HCT116 (cell line): Measurements from ENCODE around the gene DIPK1A. TPM values are rescaled to one million over a fixed set of nuclear protein-coding genes. Genes with fewer than 3 reads are reported as not detected.

Experiments used
- ATAC-seq: fragments of 200-7000 bp; cut with Tn5 transposase; 2 replicates; pipeline ENCODE4 v1.9.1; 2020; ENCODE audit warnings: mild to moderate bottlenecking, moderate library complexity
- BruUV-seq: library from RNA; stranded (reverse); fragments of 400-500 nt; replicated peaks from 2 replicates; lab custom pipeline; 2021; lab: Mats Ljungman, UMichigan
- CTCF ChIA-PET: fragments of 300-600 bp; sonication (Branson Sonifier 250); formaldehyde crosslinking; loops from one replicate; lab custom pipeline; 2021; ENCODE audit warnings: antibody characterized with exemption; lab: Charles Lee
- POLR2A ChIA-PET: fragments of 300-600, 350-600 bp; sonication (Branson Sonifier 250); formaldehyde crosslinking; loops from one replicate; lab custom pipeline; 2021; ENCODE audit warnings: antibody characterized with exemption; lab: Charles Lee
- RAD21 ChIA-PET, 2 experiments: fragments of 300-600 bp; sonication (Branson Sonifier 250); formaldehyde crosslinking; loops; one replicate each; lab custom pipeline; 2023; ENCODE audit warnings: low total read pairs in 2 of 2; ENCODE audit not compliant: uncharacterized antibody in 2 of 2, unreplicated experiment in 2 of 2, low non-redundant PET in 1 of 2; lab: Charles Lee
- DNase-seq: peaks from one replicate; pipeline ENCODE4 v3.0.0-alpha.2; 2010; ENCODE audit warnings: low read depth, low spot score
- H2AFZ ChIP-seq: fragments of 200-600 bp; shearing (Covaris generic), sonication (generic); 2 replicates; pipeline ENCODE4 v1.6.1; 2017; ENCODE audit warnings: low read depth, mixed run types, mixed read lengths, antibody characterized with exemption, low read length; ENCODE audit not compliant: poor library complexity, severe bottlenecking
- H3K27ac ChIP-seq: 2 replicates; pipeline ENCODE4 v1.5.1; 2012; ENCODE audit warnings: low read depth, low read length
- H3K27me3 ChIP-seq: fragments of 200-600 bp; sonication (generic); 2 replicates; pipeline ENCODE4 v1.6.1; 2016; ENCODE audit warnings: mixed run types, low read length, mixed read lengths; ENCODE audit not compliant: insufficient read depth
- H3K36me3 ChIP-seq, 2 experiments: fragments of 200-500 bp in 1 of 2; fragments of 200-600 bp in 1 of 2; sonication (Bioruptor generic) in 1 of 2; sonication (generic) in 1 of 2; 2 replicates each; pipeline versions ENCODE4 v1.5.1 to v1.6.1; 2014 to 2016; ENCODE audit warnings: low read length in 2 of 2, inconsistent platforms in 1 of 2, mixed read lengths in 1 of 2, mixed run types in 1 of 2; ENCODE audit not compliant: insufficient read depth in 2 of 2, control insufficient read depth in 1 of 2
- H3K4me1 ChIP-seq, 2 experiments: fragments of 200-600 bp in 1 of 2; sonication (generic) in 1 of 2; 2 replicates each; pipeline versions ENCODE4 v1.5.1 to v1.6.1; 2012 to 2017; ENCODE audit warnings: low read length in 2 of 2, inconsistent platforms in 1 of 2, mild to moderate bottlenecking in 1 of 2, mixed read lengths in 1 of 2, mixed run types in 1 of 2, moderate library complexity in 1 of 2; ENCODE audit not compliant: insufficient read depth in 2 of 2, control insufficient read depth in 1 of 2
- H3K4me2 ChIP-seq: fragments of 200-600 bp; sonication (generic); 2 replicates; pipeline ENCODE4 v1.6.1; 2017; ENCODE audit warnings: mixed run types, low read length, mixed read lengths
- H3K4me3 ChIP-seq, 2 experiments: fragments of 200-600 bp in 1 of 2; sonication (generic) in 1 of 2; replicated peaks in 1 of 2; 2 replicates each; pipeline ENCODE4 v1.5.1; 2011 to 2016; ENCODE audit warnings: low read length in 2 of 2, control low read depth in 1 of 2, low read depth in 1 of 2, mild to moderate bottlenecking in 1 of 2, mixed read lengths in 1 of 2, mixed run types in 1 of 2
- H3K79me2 ChIP-seq: fragments of 200-600 bp; sonication (generic); 2 replicates; pipeline ENCODE4 v1.6.1; 2017; ENCODE audit warnings: mild to moderate bottlenecking, mixed run types, low read length, moderate library complexity, mixed read lengths; ENCODE audit not compliant: insufficient read depth
- H3K9ac ChIP-seq: fragments of 200-600 bp; sonication (generic); 2 replicates; pipeline ENCODE4 v1.6.1; 2016; ENCODE audit warnings: low read length, mixed read lengths
- H3K9me2 ChIP-seq: fragments of 200-600 bp; sonication (generic), shearing (Covaris generic); 2 replicates; pipeline ENCODE4 v1.6.1; 2017; ENCODE audit warnings: mixed run types, mild to moderate bottlenecking, moderate library complexity; ENCODE audit not compliant: insufficient read depth
- H3K9me3 ChIP-seq, 2 experiments: fragments of 200-500 bp in 1 of 2; fragments of 200-600 bp in 1 of 2; sonication (Bioruptor generic) in 1 of 2; sonication (generic) in 1 of 2; 2 replicates each; pipeline ENCODE4 v1.6.1; 2014 to 2017; ENCODE audit warnings: low read length in 2 of 2, mixed read lengths in 2 of 2, inconsistent platforms in 1 of 2, low read depth in 1 of 2, mild to moderate bottlenecking in 1 of 2, mixed run types in 1 of 2, moderate library complexity in 1 of 2; ENCODE audit not compliant: control insufficient read depth in 1 of 2, insufficient read depth in 1 of 2
- H4K20me1 ChIP-seq: fragments of 200-600 bp; sonication (generic), shearing (Covaris generic); 2 replicates; pipeline ENCODE4 v1.6.1; 2017; ENCODE audit warnings: mixed run types, mild to moderate bottlenecking, moderate library complexity; ENCODE audit not compliant: insufficient read depth
- ATF3 ChIP-seq: IDR thresholded peaks from 2 replicates; pipeline ENCODE4 v1.6.1; 2012
- CBX3 ChIP-seq: IDR thresholded peaks from 2 replicates; pipeline ENCODE4 v1.6.1; 2012; ENCODE audit warnings: low read depth
- CEBPB ChIP-seq: IDR thresholded peaks from 2 replicates; pipeline ENCODE4 v1.6.1; 2012; ENCODE audit warnings: low read depth
- ELF1 ChIP-seq: IDR thresholded peaks from 2 replicates; pipeline ENCODE4 v1.6.1; 2012; ENCODE audit warnings: low read depth, borderline replicate concordance
- EZH2 ChIP-seq: fragments of 200-600 bp; sonication (generic); IDR thresholded peaks from 2 replicates; pipeline ENCODE4 v1.6.1; 2017; ENCODE audit warnings: antibody characterized with exemption, mixed run types
- EZH2phosphoT487 ChIP-seq: fragments of 200-600 bp; IDR thresholded peaks from 2 replicates; pipeline ENCODE4 v1.6.1; 2018; ENCODE audit warnings: antibody characterized with exemption, borderline replicate concordance
- FOSL1 ChIP-seq: IDR thresholded peaks from 2 replicates; pipeline ENCODE4 v1.6.1; 2012; ENCODE audit warnings: low read depth
- JUND ChIP-seq: IDR thresholded peaks from 2 replicates; pipeline ENCODE4 v1.6.1; 2012
- MAX ChIP-seq: IDR thresholded peaks from 2 replicates; pipeline ENCODE4 v1.6.1; 2012
- POLR2A ChIP-seq: IDR thresholded peaks from 2 replicates; pipeline ENCODE4 v1.7.0; 2011; ENCODE audit warnings: borderline replicate concordance; ENCODE audit not compliant: insufficient read depth, insufficient read length; ENCODE audit errors: extremely low read depth
- POLR2AphosphoS5 ChIP-seq: IDR thresholded peaks from 2 replicates; pipeline ENCODE4 v1.6.1; 2011; ENCODE audit warnings: mild to moderate bottlenecking, low read depth, low read length, moderate library complexity
- RAD21 ChIP-seq: IDR thresholded peaks from 2 replicates; pipeline ENCODE4 v1.6.1; 2012; ENCODE audit warnings: low read depth, mild to moderate bottlenecking
- REST ChIP-seq: IDR thresholded peaks from 2 replicates; pipeline ENCODE4 v1.6.1; 2012; ENCODE audit warnings: low read depth
- SIN3A ChIP-seq: IDR thresholded peaks from 2 replicates; pipeline ENCODE4 v1.6.1; 2012; ENCODE audit warnings: low read depth
- SP1 ChIP-seq: IDR thresholded peaks from 2 replicates; pipeline ENCODE4 v1.6.1; 2012; ENCODE audit warnings: low read depth
- TCF7L2 ChIP-seq: IDR thresholded peaks from 2 replicates; pipeline ENCODE4 v1.7.0; 2011; ENCODE audit warnings: borderline replicate concordance, inconsistent platforms; ENCODE audit not compliant: insufficient read depth, insufficient read length; ENCODE audit errors: extremely low read depth
- YY1 ChIP-seq: IDR thresholded peaks from 2 replicates; pipeline ENCODE4 v1.6.1; 2011; ENCODE audit warnings: low read length, low read depth, moderate library complexity, mild to moderate bottlenecking; ENCODE audit not compliant: insufficient replicate concordance; ENCODE audit errors: extremely low read depth
- ZBTB33 ChIP-seq: IDR thresholded peaks from 2 replicates; pipeline ENCODE4 v1.6.1; 2011; ENCODE audit warnings: mild to moderate bottlenecking, low read length, moderate library complexity; ENCODE audit not compliant: insufficient replicate concordance; ENCODE audit errors: extremely low read depth
- ZFX ChIP-seq: fragments of 450-650 bp; IDR thresholded peaks from 2 replicates; pipeline ENCODE4 v1.6.1; 2017
- ZNF274 ChIP-seq: fragments of 200-500 bp; sonication (Bioruptor generic); IDR thresholded peaks from 2 replicates; pipeline ENCODE4 v1.6.1; 2014; ENCODE audit warnings: mild to moderate bottlenecking, low read depth, low read length, inconsistent platforms
- intact Hi-C: fragments of 100-400 bp; cut with micrococcal nuclease; formaldehyde crosslinking; loops from 2 replicates; pipeline ENCODE4 v1.10.0; 2022
- total RNA-seq: library from RNA; stranded (reverse); gene quantifications from one replicate; pipeline ENCODE4 v1.2.1, GENCODE V29; 2021; ENCODE audit not compliant: unreplicated experiment

The DIPK1A gene
- total RNA-seq, 1 experiment from 2014 or later: 4.3 TPM

- ChIA-PET RAD21 (no interaction called here), CTCF (no interaction called here), POLR2A (interaction anchor here (0.6 kb wide), 1 partner anchor 818 kb away, joined by 3 read pairs; no protein-coding TSS in a partner anchor)
- H3K4me2 ChIP-seq: no peak overlapping the region
- no peaks in the 10 kb centered on the region for H3K36me3 ChIP-seq
- H3K9me2 ChIP-seq: no peaks in the 10 kb centered on the region
- H3K9ac ChIP-seq: no peak overlapping the region
- intact Hi-C loops: no loop called here
- no peaks in the 10 kb centered on the region for H3K27me3 ChIP-seq
- H3K27ac ChIP-seq: no peak overlapping the region
- H3K4me1 ChIP-seq: peaks cover 5 to 21% of the 10 kb centered on the region in 2 experiments; a peak in 3 of 4 replicates
- DNase-seq (no peak), ATAC-seq (no peak)
- no peaks in the 10 kb centered on the region for H3K9me3 ChIP-seq
- H4K20me1 ChIP-seq: no peaks in the 10 kb centered on the region; the same call in 1 of the 2 replicates
- no peak overlapping the region for H2AFZ ChIP-seq
- H3K4me3 ChIP-seq: no peak overlapping the region
- TF ChIP-seq ZNF274: no peak
- TF ChIP-seq SIN3A: no peak
- no peak for TF ChIP-seq REST
- TF ChIP-seq EZH2phosphoT487: no peak
- TF ChIP-seq CBX3: no peak
- TF ChIP-seq FOSL1: no peak
- TF ChIP-seq ZFX: no peak
- TF ChIP-seq EZH2: no peak
- no peak for TF ChIP-seq ZBTB33
- TF ChIP-seq POLR2AphosphoS5: no peak
- TF ChIP-seq RAD21: no peak
- no peak for TF ChIP-seq SP1
- TF ChIP-seq JUND: no peak
- TF ChIP-seq TCF7L2: no peak
- no peak for TF ChIP-seq YY1
- no peak for TF ChIP-seq ATF3
- no peak for TF ChIP-seq POLR2A
- TF ChIP-seq ELF1: no peak
- TF ChIP-seq MAX: no peak
- TF ChIP-seq CEBPB: no peak
- H3K79me2 ChIP-seq: no peaks in the 10 kb centered on the region
- no TSS peak for BruUV-seq
Observed at GRCh38 chr1:92913093-92913819, 48.0 kb downstream of the DIPK1A start.
